ENCODE data around the gene SLC38A5.

- TF ChIP-seq CTCF (IDR thresholded peaks at IDR 0.05) (no peak), EZH2 (IDR thresholded peaks at IDR 0.05) (no peak), EZH2phosphoT487 (IDR thresholded peaks at IDR 0.05) (no peak)
These were observed 716 bp upstream of the SLC38A5 start for GRCh38 chrX:48470833-48471118.

Data from neural progenitor cell (in vitro differentiated cells).